GM20431 (cell line): Measurements from ENCODE around the gene RAB24.
"Not testable (repeated sequence)": the region's sequence is repeated elsewhere in the genome, so short reads cannot be mapped to it uniquely, and the experiment has no call there.

Source experiments
- in situ Hi-C: fragments of 300-500 bp; cut with MseI, MboI; formaldehyde crosslinking; loops from one replicate; pipeline ENCODE4 v1.15.0; 2020; ENCODE audit warnings: low sequenced_read_pairs; ENCODE audit not compliant: unreplicated experiment

RAB24 gene

DNA sequence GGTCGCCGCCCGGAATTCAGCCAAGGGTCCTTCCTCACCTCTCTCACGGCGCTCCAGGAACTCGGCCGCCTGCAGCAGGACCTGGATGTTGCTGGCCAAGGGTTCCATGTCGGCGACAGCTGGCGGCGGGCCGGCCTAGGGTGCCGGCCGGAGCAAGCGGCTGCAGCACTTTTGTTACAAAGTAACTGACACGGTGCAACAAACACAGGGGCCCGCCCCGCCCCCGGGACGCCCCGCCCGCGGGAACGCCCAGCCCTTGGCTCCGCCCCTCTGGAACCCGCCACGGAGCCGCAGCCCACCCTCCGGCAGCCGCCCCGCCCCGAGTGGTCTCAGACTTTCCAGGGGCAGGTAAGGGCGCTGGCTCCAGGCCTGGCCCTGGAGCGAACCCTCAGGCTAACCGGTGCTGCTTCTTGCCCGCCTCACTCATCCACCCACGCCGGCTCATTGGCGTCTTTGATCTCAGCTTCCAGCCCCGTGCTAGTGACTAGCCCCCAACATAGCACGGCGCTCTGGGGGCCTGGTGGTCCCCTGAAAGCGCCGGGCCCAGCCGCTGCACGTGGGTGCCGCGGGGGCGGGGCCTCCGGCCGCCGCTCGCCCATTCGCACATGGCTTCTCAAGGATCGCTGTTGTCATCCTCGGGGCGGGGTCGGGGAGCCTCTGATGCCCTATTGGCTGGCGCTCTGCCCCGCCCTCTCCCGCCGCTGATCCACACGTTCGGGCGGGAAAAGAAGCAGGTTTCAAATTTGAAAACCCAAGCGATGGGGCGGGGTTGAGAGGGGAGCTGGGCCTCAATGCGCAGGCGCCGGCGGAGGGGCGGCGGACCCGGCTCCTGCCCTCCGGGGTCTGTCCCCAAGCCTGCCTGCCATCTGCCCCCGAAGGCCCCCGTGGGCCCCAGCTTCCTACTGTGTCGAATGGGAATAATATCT is 8.5 kb upstream of the RAB24 start, which contains the start of gene MXD3:
MXD3 (minus strand) TSS at position 176 of the 926 bp plus-strand sequence; CDS start at position 108, 68 bp downstream.
- in situ Hi-C loops: no loop called here

DNA sequence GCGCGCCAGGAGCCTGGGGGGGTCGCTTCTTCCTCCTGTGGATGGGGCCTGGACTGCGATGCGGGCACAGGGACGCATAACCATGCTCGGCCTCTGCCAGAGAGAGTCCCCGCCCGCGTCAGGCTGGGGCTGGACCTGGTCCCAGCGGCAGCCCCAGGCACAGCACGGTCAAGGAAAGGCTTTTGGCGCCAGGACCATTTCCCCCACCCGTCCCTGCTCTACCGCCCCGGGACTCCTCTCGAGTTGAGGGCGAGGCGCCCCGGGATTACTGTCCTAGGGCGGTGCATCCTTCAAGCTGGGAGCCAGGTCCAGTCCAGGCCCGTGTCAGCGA is 7.8 kb upstream of the RAB24 start:
- in situ Hi-C loops: no loop called here

DNA sequence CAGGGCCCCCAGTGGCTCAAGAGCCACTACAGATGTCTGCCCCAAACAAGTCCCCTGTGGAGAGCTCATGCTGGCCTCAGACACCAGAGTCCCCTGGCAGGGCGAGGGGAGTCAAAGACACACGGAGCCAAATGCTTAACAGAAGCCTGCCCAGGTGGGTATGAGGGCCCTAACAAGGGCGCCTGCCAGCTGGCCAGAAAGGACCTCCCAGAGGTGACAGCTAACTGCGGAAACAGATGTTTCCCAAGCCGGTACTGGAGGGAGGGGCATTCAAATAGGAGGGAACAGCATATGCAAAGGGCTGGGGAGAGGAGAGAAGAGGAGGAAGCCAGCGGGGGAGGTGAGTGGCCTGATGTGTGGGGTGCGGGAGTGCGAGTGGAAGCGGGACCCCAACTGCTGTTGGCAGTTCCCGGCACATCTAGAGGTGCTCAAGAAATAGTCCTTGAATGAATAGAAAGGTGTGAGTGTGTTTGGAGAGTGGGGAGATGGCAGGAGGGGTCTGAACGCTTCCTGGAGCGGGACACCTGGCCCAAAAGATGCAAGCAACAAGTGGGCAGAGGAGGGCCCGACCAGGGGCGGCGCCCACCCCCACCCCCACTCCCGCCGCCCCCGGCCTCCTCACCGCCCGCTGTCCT is 7.4 kb upstream of the RAB24 start:
- in situ Hi-C loops: no loop called here

DNA sequence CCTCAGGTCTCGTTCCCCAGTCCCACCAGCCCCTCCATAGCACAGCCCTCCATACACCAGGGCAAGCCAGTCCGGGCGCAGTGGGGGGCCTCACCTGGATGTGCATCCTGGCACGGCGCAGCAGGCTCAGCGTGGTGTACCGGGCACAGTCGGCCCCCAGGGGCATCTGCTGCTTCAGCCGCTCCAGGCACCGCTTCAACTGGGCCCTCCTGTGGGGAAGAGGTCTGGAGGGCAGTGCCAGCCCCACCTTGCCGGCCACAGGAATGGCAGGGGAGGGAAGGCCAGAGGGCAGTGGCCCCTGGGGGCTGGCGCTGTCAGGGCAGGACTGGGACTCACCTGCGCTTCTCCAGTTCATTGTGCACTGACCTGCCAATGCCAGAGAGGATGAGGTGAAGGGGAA is 6.8 kb upstream of the RAB24 start:
- in situ Hi-C loops: no loop called here

DNA sequence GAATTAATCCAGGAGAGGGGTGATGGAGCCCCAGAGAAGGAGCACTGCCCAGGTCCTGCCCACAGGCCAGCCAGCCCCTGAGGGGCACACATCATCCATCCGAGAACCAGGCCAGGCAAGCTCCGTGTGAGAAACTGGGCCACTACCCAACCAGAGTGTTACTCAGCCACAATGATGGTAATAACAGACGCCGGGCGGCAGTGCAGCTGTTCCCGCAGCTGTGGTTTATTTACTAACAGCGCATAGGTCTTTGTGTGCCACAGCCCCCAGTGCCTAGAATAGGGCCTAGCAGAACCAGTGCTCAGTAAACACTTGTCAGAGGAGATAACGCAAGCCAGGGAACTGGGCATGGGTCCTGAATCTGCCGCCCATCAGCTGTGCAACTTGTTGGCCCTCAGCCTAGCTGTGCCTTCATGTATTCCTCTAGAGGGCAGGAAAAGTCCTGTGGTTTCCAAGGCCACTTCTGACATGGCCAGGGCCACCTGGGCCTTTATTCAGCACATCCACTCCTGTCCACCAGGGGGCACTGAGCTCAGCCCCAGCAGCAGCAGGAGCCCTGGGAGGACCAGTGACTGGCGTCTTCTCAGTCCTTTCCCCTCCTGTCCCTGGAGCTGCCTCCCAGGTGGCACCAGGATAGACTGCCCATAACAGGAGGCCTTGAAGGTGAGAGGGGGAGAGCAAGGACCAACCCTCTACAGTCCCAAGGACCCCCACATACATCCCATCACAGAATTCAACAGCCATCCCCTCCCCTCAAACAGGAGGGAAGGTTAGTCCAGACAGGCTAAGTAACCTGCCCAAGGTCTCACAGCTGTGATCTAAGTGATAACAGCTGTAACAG is 6.1 kb upstream of the RAB24 start:
- in situ Hi-C loops: no loop called here

DNA sequence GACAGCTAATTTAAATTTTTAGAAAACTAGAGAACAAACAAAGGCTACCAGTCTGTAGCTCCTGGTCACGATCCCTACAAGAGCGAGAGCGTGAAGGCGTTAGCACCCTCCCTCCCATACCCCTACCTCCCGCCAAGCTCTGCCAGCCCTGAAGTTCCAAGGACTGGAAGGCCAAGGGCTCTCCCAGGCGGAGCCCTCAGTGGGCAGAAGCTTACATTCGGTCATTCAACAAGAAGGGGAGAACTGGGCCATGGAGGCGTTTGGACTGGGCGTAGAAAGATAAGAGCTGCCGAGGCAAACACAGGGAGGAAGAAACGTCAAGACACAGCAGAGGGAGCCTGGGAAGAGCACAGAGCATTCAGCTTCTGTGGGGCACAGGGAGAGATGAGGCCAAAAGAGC is 5.2 kb upstream of the RAB24 start:
- in situ Hi-C loops: no loop called here

DNA sequence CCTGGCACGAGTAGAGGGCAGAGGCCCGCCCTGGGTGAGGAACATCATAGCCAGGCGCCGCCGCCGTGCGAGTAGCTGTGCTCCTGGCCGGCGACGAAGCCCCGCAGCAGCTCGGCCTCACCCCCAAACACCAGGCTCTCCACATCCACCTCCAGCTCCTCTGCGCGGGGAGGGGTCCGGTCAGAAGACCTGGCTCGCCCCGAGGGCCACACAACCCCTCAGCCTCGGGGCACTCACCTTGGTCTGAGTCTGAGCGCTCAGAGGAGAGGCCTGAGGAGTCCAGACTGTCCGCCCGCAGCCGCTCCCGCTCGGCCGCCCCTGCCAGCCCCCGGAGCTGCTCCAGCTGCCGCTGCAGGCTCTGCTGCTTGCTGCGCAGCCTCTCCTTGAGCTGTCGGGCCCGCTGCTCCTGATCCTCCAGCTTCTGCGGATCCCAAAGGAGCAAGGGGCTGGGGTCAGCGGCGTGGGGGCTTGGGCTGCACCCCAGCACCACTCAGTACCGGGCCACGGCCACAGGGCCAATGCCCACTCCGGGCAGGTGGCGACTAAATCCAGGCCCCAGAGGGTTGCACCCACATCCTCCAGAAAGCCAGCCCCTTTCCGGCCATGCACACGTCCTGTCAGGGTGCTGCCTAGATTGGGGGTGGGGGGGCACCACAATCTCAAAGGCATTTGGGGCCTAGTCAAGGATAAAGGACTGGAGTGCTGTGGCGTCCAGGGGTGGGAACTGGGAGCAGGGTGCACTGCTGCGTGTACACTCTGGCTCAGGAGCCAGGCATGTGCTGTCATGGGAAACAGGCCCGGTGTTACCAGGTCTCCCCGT is 4.2 kb upstream of the RAB24 start:
- in situ Hi-C loops: no loop called here

DNA sequence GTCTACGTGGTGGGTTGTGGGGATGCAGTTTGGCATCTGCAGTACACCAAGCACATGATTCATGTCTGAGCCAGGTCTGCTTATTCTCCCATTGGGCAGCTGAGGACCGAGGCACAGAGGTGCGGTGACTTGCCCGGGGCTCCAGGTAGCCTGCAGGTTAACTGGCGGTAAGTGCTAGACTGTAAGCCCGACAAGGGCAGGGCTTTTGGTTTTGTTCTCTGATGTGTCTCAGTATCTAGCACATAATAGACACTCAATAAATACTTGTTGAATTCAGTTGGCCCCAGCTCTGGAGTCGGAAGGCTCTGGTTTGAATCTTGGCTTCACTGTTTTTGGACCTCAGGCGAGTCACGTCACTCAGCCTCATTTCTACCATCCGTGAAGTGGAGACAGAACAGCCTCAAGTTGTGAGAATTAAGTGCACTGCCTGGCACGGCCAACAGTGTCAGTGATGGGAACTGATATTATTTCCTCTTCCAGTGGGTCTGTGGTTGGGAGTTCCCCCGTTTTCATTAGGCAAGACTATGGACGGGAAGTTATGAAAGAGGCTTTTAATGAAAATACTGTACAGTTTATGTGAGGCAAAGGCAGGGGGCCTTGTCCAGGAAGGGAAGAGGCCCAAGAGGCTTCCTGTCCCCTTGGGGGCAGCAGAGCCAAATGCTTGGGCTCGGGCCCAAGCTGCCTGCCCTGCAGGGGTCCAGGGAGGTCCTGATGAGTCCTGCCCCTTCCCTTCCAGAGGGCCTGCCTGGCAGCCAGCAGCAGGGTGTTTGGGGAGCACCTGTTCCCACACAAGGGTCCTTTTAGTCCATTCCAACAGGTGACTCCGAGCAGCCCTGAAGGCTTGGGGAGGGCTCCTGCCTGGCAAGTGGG is 3.4 kb upstream of the RAB24 start:
- in situ Hi-C loops: no loop called here

DNA sequence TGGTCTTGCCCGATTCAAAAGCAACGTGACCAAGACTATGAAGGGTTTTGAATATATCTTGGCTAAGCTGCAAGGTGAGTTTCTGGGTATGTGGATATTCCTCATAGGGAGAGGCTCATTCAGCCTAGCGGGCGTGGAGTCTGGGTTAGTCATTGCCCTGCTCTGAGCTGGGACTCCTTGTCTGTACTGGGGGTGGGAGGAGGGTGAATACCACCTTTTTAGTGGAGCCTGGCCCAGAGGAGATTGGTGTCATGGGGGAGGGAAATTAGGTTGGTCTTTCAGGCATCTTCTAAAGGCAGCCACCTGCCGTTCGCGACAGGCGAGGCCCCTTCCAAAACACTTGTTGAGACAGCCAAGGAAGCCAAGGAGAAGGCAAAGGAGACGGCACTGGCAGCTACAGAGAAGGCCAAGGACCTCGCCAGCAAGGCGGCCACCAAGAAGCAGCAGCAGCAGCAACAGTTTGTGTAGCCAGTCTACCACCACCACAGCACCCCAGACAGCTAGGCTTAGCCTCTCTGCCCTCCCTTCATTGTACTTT is 2.7 kb upstream of the RAB24 start:
- in situ Hi-C loops: not testable (repeated sequence)

DNA sequence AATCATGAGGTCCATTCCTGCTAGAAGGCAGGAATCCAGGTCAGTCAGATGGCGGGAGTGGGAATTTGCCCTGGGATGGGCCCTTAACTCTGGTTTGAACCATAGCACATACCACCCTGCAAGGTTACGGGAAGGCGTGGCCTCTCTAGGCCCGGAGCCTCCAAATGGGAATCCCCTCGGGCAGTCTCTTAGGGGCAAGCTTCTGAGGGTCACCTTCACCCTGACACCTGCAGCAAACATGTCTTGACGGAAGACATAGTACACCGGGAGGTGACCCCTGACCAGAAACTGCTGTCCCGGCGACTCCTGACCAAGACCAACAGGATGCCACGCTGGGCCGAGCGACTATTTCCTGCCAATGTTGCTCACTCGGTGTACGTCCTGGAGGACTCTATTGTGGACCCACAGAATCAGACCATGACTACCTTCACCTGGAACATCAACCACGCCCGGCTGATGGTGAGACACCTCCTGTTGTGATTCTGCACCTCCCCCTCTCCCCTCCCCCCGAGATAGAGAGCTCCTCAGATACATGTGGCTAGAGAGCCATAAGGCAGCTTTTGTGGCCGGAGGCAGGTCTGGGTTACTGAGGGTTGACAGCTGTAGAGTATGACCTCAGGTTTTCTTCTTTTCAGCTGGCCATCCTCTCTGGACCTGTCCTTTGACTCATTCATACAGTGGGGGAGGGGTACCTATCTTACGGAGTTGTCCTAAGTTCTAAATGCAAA is 1.0 kb upstream of the RAB24 start:
- in situ Hi-C loops: no loop called here

DNA sequence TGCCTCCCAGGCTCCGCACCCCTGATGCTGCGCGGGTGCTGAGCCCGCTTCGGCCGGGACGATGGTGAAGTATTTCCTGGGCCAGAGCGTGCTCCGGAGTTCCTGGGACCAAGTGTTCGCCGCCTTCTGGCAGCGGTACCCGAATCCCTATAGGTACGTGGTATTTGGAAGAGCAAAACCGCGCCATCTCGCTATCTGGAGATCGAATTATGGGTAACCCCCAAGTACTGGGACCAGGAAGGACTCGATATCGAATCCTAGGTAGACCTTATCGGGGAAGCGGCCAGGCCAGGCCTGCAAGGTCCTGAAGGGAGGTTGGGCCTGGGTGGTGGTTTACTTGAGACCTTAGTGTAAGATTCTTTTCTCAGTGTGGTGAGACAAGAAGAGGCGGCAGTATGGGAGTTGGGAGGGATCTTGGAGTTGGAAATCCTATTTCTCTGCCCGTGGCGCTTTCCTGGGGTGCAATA is 439 bp upstream of the RAB24 start:
- in situ Hi-C loops: no loop called here

DNA sequence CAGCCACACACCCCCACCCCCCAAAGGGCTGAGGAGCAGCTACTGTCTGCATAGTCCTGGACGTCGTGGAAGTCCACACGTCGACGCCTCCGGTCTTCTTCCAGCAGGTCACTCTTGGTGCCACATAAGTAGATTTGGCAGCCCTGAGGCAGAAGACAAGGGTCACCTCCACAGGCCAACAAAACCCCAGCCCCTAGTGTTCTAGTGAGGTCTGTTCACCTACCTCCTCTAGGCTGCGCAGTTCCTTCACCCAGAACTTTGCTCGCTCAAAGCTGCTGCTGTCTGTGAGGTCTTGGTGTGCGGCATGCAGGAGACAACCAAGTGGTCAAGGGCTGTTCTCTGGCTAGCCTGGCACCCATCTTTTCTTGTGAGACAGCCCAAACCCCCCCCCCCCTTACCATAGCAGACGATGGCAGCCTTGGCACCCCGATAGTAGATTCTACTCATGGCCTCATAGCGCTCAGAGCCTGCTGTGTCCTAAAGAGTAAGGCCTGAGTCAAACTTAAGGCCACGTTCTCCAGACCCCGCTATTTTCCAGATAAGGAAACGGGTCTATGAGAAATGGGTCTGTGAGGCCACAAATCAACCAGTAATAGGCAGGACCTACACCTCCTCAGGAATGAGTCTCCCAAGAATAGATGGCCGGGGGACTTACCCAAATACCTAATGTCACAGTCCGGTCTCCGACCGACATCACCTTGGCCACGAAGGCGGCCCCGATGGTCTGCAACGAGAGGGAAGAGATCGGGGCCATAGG is 987 bp downstream of the RAB24 start:
- in situ Hi-C loops: no loop called here

DNA sequence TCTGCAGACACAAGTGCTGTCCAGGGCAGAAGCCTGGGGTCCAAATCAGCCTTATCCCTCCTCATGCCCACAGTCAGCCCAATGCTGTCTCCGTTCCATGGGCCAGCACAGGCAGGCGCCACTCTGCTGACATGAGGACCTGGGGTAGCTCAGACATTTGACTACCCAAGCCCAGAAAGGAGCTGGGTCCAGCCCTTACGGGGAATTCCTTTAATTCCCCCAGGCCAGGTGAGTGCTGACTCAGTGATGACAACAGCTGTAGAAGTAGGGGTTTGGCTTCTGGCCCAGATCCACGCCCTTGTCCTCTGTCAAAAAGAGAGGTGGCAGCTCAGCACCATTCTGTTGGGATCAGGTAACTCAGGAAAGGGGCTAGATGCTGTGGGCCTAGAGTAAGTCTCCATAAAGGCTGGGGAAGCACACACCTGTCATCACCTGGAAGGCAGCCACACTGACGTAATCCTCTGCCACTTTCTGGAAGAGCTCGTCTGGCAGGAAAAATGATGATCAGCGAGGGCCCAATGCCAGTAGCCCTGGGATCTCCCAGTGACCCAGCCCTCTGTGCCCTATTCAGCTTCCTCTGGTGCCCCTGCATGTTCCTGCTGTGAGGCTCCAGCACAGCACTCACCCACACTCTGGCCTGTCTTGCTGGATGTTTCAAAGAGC is 1.9 kb downstream of the RAB24 start:
- in situ Hi-C loops: no loop called here

DNA sequence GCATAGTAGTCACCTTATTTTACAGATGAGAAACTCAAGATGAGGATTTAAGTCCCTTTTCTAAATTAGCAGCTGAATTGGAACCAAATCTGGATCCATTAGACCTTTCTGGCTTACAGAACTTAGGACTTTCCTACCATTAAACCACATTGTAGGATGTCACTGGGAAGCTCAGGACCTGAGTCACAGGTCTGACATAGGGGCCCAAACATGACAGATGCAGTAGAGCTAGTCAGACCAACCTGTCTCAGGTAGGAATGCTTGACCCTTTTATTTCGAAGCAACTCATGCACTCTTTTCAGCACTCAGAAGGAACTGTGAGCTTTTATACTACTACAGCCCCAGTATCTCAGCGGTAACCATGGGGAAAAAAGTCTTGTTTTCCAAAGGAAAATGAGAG is 2.6 kb downstream of the RAB24 start:
- in situ Hi-C loops: no loop called here

DNA sequence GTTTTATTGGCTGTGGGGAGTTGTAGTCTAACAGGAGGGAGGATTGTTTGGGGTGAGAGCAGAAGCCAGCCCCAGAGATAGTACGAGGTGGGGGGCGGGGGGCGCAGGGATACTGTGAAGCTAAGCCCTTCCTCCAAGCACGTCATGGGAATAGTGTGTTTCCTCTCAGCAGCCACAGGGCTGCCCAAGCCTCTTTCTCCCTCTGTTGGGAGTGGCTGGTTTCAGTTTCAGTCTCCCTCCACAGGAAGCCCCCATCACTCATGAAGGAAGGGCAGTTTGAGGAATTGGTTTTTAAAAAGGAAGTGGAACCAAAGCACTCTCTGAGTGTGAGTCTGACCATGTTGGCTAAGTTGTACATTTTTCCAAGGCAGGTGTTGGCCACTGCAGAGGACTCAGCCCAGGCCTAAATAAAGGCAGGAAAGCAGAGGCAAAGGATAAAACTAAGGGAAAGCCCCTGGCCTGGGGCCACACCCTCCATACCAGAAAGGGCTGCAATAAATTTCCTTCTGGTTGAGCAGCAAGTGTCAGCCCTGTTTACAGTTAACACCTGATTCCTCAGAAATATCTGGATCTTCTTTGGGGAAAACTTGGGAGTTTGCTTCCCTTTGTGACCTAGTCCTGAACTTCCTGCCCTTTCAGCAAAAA is 3.2 kb downstream of the RAB24 start:
- in situ Hi-C loops: no loop called here

DNA sequence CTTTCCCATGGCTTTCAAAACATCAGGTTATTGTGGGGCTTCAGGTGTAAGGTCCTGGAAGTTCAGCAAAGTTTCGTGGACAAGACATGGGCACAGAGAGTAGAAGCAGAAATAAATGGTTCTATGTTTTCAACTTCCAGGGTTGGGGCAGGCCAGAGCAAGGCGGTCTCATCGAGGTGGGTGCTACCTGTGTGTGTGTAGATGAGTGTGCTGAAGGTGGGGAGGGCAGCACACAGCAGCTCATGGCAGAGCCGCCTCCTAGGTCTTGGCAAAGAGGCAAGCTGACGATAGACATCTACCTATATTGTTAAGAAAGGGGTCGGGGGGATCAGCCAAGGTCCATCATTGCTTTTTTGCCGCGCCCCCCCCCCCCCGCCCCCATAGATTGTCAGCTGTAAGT is 3.8 kb downstream of the RAB24 start:
- in situ Hi-C loops: no loop called here
